Activated CD8-positive, alpha-beta memory T cell treated with anti-CD3 and anti-CD28 coated beads, Interleukin-2, amount 50 U/mL, for 1 hour (primary cell): ENCODE data around the gene CDX2.
"Not testable (repeated sequence)": the region's sequence is repeated elsewhere in the genome, so short reads cannot be mapped to it uniquely, and the experiment has no call there.

ENCODE experiments used
- DNase-seq: peaks from one replicate; pipeline ENCODE4 v3.0.0-alpha.2; 2020; ENCODE audit errors: extremely low read depth

The CDX2 gene

DNA sequence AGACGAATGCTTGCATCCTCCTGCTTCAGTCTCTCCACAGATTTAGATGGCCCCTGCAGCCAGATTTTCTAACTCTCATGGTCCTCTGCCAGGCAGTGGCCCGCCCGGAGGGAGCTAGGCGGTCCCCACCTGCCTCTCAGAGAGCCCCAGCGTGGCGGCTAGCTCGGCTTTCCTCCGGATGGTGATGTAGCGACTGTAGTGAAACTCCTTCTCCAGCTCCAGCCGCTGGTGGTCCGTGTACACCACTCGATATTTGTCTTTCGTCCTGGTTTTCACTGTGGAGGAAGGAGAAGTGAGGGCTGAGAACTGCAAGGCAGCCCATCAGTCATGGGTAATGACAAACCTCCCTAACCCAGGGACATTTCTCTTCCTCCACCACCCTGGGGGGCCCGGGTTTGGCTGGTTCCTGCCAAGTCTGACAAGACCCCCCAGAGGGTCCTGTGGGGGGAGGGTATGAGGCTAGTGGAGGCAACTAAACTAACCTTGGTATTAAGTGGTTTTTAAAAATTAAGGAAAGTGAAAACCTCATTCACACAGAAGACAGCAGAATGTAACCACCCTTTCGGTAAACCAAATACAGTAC is 4.3 kb downstream of the CDX2 start:
- no peak for DNase-seq

GRCh38 chr13:27964206-27964605 is 4.9 kb downstream of the CDX2 start:
- not testable (repeated sequence) for DNase-seq

DNA sequence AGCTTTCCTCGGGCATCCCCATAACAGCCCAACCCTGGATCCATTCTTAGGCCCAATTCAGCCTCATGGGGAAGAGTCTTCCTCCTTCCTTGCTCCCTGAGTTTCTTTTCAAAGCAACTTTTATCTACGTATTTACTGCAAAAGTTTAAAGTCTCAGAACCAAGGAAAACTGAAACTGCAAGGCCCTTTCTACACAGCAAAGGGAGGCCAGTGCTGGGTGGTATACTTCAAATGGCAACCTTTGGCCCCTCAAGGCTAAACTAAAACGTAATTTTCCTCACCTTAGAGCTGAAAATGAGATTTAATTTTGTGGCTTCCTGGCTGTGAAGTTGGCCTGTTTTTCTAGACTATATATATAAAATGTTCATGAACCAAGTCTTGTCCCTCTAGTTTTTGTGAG is 5.6 kb downstream of the CDX2 start:
- DNase-seq: no peak

GRCh38 chr13:27962982-27963381 is 6.1 kb downstream of the CDX2 start:
- no peak for DNase-seq

GRCh38 chr13:27962128-27962841 is 6.8 kb downstream of the CDX2 start:
- no peak for DNase-seq

DNA sequence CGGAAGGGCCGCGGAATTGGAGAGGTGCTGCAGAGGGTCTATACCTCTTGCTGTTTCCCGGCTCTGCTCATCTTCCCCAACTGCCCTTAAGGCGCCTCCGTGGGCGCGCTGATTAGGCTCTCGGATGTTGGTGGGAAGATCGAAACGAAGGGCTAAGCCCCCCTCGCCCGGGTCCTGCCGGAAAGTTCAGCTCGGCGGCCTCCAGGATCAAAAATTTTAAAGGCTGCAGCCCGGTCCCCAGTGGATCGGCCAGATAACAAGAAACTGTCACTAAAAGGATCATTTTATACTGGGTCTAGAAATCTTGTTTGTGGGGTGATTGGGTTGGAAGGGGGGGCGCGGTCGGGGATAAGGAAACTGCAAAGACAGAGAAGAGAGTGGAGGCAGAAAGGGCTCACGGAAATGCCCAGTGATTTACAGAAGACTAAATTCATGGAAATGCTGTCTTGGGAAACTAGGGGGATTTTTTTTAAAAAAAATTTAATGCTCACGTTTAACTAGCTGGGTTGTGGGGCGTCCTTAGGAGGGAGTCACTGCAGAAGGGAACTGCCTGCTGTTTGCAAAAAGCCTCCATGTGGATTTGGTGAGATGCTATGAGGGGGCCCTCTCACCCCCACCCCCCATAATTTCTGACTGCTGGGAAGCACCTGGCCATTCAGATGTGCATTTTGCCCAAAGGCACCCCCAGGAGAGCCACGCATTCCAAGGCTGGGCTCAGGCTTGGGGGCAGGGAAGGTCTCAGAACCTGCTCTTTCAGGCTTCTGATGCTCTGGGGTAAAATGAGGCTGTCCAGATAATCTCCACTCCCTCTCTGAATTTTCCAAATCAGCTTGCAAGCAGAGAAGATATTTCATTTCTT is 7.7 kb downstream of the CDX2 start:
- DNase-seq: no peak

DNA sequence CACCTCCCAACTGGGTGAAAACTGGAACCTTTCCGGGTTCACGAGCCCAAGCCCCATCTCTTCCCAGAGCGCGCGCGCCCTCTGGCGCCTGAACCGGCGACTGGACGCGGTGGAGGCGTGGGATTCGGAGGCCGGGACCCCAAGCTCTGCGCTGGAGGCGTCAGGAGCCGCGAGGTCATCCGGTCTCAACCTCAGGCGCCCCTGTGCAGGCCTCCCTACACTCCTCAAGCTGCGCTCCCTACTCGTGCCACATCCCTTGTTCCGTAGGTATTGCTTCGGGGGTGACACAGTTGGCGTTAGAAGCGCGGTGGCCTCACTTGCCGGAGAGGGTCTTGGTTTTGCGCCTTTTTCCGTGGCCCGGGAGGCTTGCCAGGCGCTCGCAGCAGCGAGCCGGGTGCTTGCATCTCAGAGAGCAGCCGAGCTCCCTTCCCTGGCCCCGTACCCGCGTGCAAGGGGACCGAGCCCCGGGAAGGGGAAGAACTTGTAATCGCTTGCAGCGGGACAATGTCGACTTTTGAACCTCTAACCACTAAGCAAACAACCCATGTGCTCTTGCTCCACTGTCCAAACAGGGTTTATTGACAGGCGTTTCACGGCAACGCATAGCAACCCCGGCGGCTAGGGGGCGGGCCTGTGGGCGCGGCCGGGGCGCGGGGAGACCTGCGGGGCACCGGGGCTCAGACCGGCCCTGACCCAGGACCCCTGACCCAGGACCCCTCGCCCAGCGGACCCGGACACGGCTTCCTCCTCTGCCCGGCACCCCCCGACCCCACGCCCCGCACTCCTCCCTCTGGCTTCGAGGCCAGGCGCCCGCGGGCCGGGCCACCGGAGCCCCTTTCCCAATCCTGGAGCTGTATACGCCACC is 8.5 kb downstream of the CDX2 start:
- no peak for DNase-seq

GRCh38 chr13:27959976-27960361 is 9.1 kb downstream of the CDX2 start:
- no peak for DNase-seq

- DNase-seq: no peak
These were observed 12.4 kb downstream of the CDX2 start for GRCh38 chr13:27956576-27957300.

GRCh38 chr13:27955014-27955591 is 14.0 kb downstream of the CDX2 start:
- no peak for DNase-seq

DNA sequence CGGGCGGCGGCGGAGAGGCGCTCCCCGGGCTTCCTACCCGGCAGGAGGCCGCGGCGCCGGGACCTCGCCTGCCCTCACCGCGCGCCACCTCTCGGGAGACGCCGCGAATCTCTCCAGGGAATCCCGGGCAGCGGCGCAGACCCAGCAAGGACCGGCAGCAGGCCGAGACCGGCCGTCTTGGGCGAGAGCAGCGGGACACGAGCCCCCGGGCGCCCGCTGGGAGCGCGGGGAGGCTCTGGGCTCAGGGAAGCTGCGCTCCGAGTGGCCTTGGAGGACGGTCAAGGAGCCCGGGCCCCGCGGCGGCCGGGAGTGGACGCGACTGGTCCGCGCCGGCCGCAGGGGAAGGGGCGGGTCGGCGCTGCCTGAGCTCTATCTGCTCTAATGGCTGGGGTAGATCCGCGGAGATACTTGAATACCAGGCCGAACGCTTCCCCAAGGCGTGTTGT is 14.7 kb downstream of the CDX2 start:
- DNase-seq: no peak

DNA sequence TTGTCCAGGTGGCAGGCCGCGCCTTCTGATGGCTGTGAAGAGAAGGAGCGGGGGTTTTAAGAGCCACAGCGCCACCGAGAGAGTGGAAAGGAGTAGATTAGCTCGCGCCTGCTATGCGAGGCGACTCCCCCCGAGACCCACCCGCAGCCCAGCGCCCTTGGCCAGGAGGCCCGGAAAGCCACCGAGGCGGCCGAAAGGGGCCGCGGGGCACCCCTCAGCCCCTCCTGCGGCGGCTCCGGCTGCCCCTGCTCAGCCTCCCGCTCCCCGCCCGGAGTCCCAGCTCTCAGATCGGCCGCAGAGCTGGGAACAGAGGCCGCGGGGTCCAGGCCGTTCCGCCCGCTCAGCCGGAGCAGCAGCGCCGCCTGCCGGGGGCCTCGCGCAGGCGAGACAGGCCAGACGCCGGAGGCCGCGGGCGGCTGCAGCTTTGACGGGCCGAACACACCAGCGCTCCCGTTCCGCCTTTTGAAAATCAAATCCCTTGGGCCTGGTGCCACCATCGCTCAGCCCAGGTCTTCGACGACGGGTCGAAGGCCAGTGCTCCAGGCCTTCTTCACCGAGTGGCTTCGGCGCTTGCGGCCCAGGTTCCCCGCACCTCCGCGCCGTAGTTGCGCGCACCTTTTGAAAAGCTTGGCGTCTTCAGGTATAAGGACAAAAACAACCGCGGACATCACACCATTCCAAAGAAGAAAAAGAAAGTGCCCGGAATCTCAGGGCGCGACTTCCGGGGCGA is 15.3 kb downstream of the CDX2 start:
- no peak for DNase-seq

- DNase-seq: no peak
These were observed 16.0 kb downstream of the CDX2 start for GRCh38 chr13:27952876-27953675.

GRCh38 chr13:27942972-27943371 is 26.1 kb downstream of the CDX2 start:
- DNase-seq: no peak

DNA sequence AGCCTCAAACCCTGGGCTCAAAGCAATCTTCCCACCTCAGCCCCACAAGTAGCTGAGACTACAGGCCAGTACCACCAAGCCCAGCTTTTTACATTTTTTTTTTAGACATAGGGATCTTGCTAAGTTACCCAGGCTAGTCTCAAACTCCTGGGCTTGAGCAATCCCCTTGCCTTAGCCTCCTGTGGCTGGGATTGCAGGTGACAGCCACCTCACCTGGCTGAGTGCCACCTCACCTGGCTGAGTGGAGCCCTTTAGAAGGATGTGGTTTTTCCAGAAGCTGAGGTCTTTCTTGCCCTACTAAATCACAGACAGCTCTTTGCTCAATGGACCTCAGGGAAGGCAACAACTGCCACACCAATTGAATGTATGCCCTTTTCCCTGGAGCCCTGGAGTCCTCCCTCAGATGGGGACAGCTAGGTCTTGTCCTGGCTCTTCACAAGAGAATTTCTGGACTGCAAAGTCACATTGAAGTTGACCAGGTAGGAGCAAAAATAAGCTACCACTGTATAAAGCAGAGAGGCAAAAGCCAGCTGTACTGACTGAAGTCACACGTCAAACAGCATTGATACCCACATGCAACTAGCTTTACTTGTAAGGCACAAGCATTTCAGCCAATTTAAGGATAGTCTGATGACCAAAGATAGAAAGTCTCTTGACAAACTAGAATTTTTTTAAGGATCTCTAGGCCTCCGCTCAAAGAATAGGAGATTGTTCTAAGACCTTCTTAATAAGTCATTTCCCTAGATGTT is 35.4 kb downstream of the CDX2 start:
- no peak for DNase-seq

DNA sequence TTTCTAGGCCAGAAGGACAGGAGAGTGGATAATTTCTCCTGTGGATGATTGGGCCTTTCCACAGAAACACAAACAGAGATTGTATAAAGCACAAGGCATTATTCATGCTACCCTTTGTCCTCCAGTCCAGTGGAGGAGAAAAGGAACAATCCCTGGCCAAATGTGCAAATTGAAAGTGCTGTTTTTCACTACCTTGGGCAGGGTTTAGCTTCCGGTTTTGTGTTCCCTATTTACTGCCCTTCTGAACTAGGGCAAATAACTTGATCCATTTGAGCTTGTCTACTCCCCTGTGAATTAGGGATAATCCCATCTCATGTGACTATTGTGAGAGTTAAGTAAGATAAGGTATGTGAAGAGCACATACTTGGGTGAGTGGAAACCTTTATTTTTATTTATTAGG is 36.0 kb downstream of the CDX2 start:
- DNase-seq: no peak

DNA sequence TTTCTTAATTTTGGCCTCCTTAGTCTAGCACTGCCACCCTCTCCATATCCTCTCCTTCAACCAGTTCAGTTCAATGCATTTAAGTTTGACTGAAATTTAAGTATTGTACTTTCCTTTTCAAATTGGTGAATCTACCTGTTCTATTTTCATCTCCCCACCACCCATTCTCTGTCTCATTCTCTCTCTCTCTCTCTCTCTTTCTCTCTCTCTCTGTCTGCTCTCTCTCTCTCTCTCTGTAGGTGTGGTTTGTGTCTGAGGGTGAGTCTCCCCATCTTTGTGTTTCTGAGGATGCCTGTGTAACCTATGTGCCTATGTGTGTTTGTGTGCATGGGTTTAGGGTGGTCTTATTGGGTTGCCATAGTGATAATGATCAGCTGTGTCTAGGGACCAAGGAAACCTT is 39.2 kb downstream of the CDX2 start:
- DNase-seq: no peak
